HepG2 (cell line): ENCODE results near the gene CEP68. TPM values are rescaled to one million over a fixed set of nuclear protein-coding genes. Genes with fewer than 3 reads are reported as not detected.

Source experiments
- CAMTA2 ChIP-seq: sonication (generic); formaldehyde crosslinking; IDR thresholded peaks from 2 replicates; pipeline ENCODE4 v1.4.0; 2020; ENCODE audit warnings: mild to moderate bottlenecking, missing genetic modification reagents, borderline replicate concordance
- CEBPG ChIP-seq: IDR thresholded peaks from 2 replicates; pipeline ENCODE4 v1.6.1; 2016
- E2F1 ChIP-seq: sonication (generic); formaldehyde crosslinking; IDR thresholded peaks from 2 replicates; pipeline ENCODE4 v1.5.0; 2020; ENCODE audit warnings: missing genetic modification reagents
- FOXP4 ChIP-seq: sonication (generic); formaldehyde crosslinking; IDR thresholded peaks from 2 replicates; pipeline ENCODE4 v1.4.0; 2020; ENCODE audit warnings: missing genetic modification reagents
- HNF1A ChIP-seq, 2 experiments: sonication (generic) in 1 of 2; formaldehyde crosslinking in 1 of 2; IDR thresholded peaks; 2 replicates each; pipeline versions ENCODE4 v1.4.0 to v1.6.1; 2016 to 2020; ENCODE audit warnings: borderline replicate concordance in 1 of 2, low read depth in 1 of 2, mild to moderate bottlenecking in 1 of 2, missing genetic modification reagents in 1 of 2
- IRX3 ChIP-seq: sonication (generic); formaldehyde crosslinking; IDR thresholded peaks from 2 replicates; pipeline ENCODE4 v1.8.1; 2023; ENCODE audit warnings: mild to moderate bottlenecking, low read depth, missing genetic modification reagents, borderline replicate concordance
- MTA1 ChIP-seq: sonication (generic); formaldehyde crosslinking; IDR thresholded peaks from 2 replicates; pipeline ENCODE4 v1.4.0; 2020; ENCODE audit warnings: missing genetic modification reagents, mild to moderate bottlenecking, borderline replicate concordance
- MTF2 ChIP-seq: sonication (generic); formaldehyde crosslinking; IDR thresholded peaks from 2 replicates; pipeline ENCODE4 v1.5.0; 2020; ENCODE audit warnings: missing genetic modification reagents, borderline replicate concordance
- YY1 ChIP-seq: IDR thresholded peaks from 2 replicates; pipeline ENCODE4 v1.6.1; 2011; ENCODE audit warnings: low read length, low read depth, moderate library complexity, mild to moderate bottlenecking; ENCODE audit not compliant: insufficient read depth, insufficient replicate concordance
- ZNF260 ChIP-seq: sonication (generic); formaldehyde crosslinking; IDR thresholded peaks from 2 replicates; pipeline ENCODE4 v1.4.0; 2020; ENCODE audit warnings: missing genetic modification reagents, low read depth, mild to moderate bottlenecking, borderline replicate concordance
- ZNF274 ChIP-seq: sonication (generic); formaldehyde crosslinking; IDR thresholded peaks from 2 replicates; pipeline ENCODE4 v1.5.1; 2020; ENCODE audit warnings: mild to moderate bottlenecking, missing genetic modification reagents
- ZNF350 ChIP-seq: sonication (generic); formaldehyde crosslinking; IDR thresholded peaks from 2 replicates; pipeline ENCODE4 v1.4.0; 2020; ENCODE audit warnings: mild to moderate bottlenecking, low read depth, missing genetic modification reagents, borderline replicate concordance
- ZNF431 ChIP-seq: sonication (generic); formaldehyde crosslinking; IDR thresholded peaks from 2 replicates; pipeline ENCODE4 v1.9.0; 2022; ENCODE audit warnings: missing genetic modification reagents, low read depth, mild to moderate bottlenecking, borderline replicate concordance
- ZNF580 ChIP-seq: IDR thresholded peaks from 2 replicates; pipeline ENCODE4 v1.6.1; 2016; ENCODE audit warnings: low read depth, borderline replicate concordance
- ZNF737 ChIP-seq: sonication (generic); formaldehyde crosslinking; IDR thresholded peaks from 2 replicates; pipeline ENCODE4 v1.5.0; 2020; ENCODE audit warnings: missing genetic modification reagents, mild to moderate bottlenecking, borderline replicate concordance
- ZSCAN9 ChIP-seq: IDR thresholded peaks from 2 replicates; pipeline ENCODE4 v1.6.1; 2016; ENCODE audit warnings: borderline replicate concordance
- polyA plus RNA-seq, 8 experiments: library from polyadenylated mRNA; depleted of rRNA in 3 of 8; stranded (reverse) in 7 of 8; unstranded in 1 of 8; fragments of >200 nt; fragmentation: Illumina TruSeq in 4 of 8; extraction: Trizol in 4 of 8; gene quantifications; 2 replicates each; pipeline versions ENCODE4 v1.2.1 to v1.2.3, GENCODE V29; 2011 to 2016; ENCODE audit warnings: low read depth in 4 of 8, missing spikeins in 1 of 8, mixed read lengths in 1 of 8; ENCODE audit not compliant: insufficient read depth in 1 of 8
- total RNA-seq, 5 experiments: library from RNA; depleted of rRNA; stranded (reverse); fragments of >200 nt; fragmentation: Illumina TruSeq; extraction: Trizol; gene quantifications; 2 replicates each; pipeline ENCODE4 v1.2.3, GENCODE V29; 2016; ENCODE audit warnings: low read depth in 1 of 5

CEP68 gene
- total and polyA plus RNA-seq, 2 of the 13 experiments (the other 11 are each of a cell fraction or from before 2014, with no cell fraction given) = 5.7 to 9.3 TPM

- TF ChIP-seq MTA1 (CRISPR knock-in tag) = peak; percentile 83; the same call in 1 of the 2 replicates
- no peak for TF ChIP-seq ZNF737 (CRISPR knock-in tag)
- peak; percentile 99 for TF ChIP-seq YY1
- peak; percentile 60; the same call in 1 of the 2 replicates for TF ChIP-seq ZNF580 (CRISPR knock-in tag)
- no peak for TF ChIP-seq ZNF260 (CRISPR knock-in tag)
- no peak for TF ChIP-seq IRX3 (CRISPR knock-in tag)
- peak; percentile 64; the same call in 1 of the 2 replicates for TF ChIP-seq ZNF274 (CRISPR knock-in tag)
- no peak; the same call in 1 of the 2 replicates for TF ChIP-seq E2F1
- TF ChIP-seq CEBPG = peak; percentile 46; the same call in 1 of the 2 replicates
- TF ChIP-seq HNF1A (IDR thresholded peaks at IDR 0.05; ENCODE audit: low read depth) = no peak
- peak; percentile 44; the same call in 1 of the 2 replicates for TF ChIP-seq HNF1A (CRISPR knock-in tag; IDR thresholded peaks at IDR 0.05; ENCODE audit: borderline replicate concordance)
- peak; percentile 92 for TF ChIP-seq CAMTA2 (CRISPR knock-in tag)
- no peak; the same call in 1 of the 2 replicates for TF ChIP-seq MTF2 (CRISPR knock-in tag)
- no peak for TF ChIP-seq ZNF431 (CRISPR knock-in tag)
- peak; percentile 67 for TF ChIP-seq ZSCAN9 (CRISPR knock-in tag)
- TF ChIP-seq ZNF350 (CRISPR knock-in tag) = peak; percentile 82
- TF ChIP-seq FOXP4 (CRISPR knock-in tag) = no peak
These were observed 73.8 kb downstream of the CEP68 start, which contains the start of gene RAB1A (continued) for GRCh38 chr2:65129826-65130663.
